ENCODE measurements around the gene MAGEE1.

Gene MAGEE1, protein sequence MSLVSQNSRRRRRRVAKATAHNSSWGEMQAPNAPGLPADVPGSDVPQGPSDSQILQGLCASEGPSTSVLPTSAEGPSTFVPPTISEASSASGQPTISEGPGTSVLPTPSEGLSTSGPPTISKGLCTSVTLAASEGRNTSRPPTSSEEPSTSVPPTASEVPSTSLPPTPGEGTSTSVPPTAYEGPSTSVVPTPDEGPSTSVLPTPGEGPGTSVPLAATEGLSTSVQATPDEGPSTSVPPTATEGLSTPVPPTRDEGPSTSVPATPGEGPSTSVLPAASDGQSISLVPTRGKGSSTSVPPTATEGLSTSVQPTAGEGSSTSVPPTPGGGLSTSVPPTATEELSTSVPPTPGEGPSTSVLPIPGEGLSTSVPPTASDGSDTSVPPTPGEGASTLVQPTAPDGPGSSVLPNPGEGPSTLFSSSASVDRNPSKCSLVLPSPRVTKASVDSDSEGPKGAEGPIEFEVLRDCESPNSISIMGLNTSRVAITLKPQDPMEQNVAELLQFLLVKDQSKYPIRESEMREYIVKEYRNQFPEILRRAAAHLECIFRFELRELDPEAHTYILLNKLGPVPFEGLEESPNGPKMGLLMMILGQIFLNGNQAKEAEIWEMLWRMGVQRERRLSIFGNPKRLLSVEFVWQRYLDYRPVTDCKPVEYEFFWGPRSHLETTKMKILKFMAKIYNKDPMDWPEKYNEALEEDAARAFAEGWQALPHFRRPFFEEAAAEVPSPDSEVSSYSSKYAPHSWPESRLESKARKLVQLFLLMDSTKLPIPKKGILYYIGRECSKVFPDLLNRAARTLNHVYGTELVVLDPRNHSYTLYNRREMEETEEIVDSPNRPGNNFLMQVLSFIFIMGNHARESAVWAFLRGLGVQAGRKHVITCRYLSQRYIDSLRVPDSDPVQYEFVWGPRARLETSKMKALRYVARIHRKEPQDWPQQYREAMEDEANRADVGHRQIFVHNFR

DNA sequence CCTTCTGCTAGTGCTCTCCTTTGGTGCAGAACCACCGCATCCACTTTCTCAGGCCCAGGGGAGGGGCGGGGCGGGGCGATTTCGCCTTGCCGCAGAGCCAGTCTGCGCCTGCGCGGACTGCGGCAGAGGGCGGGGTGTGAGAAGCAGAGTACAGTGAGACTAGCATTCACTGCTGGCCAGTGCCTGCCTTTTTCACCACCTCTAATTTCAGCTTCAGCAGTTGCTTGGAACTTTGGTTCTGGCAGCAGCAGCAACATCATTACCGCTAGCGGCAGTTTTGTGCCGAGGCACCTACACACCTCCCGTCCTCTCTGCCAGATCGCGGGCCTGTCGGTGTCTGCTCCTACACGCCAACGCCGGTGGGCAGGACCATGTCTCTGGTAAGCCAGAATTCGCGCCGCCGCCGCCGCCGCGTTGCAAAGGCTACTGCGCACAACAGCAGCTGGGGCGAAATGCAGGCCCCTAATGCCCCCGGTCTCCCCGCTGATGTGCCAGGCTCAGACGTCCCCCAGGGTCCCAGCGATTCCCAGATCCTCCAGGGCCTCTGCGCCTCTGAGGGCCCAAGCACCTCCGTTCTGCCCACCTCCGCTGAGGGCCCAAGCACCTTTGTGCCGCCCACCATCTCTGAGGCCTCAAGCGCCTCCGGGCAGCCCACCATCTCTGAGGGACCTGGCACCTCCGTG is at the start of gene MAGEE1:
TSS of gene MAGEE1 (plus strand) at position 151 of the 683 bp plus-strand sequence. CDS start at position 372, 221 bp downstream.
- TF ChIP-seq, protein P1, sequence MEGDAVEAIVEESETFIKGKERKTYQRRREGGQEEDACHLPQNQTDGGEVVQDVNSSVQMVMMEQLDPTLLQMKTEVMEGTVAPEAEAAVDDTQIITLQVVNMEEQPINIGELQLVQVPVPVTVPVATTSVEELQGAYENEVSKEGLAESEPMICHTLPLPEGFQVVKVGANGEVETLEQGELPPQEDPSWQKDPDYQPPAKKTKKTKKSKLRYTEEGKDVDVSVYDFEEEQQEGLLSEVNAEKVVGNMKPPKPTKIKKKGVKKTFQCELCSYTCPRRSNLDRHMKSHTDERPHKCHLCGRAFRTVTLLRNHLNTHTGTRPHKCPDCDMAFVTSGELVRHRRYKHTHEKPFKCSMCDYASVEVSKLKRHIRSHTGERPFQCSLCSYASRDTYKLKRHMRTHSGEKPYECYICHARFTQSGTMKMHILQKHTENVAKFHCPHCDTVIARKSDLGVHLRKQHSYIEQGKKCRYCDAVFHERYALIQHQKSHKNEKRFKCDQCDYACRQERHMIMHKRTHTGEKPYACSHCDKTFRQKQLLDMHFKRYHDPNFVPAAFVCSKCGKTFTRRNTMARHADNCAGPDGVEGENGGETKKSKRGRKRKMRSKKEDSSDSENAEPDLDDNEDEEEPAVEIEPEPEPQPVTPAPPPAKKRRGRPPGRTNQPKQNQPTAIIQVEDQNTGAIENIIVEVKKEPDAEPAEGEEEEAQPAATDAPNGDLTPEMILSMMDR (conservative IDR thresholded peaks at IDR 0.05) = no peak
- TF ChIP-seq ZFX (IDR thresholded peaks at IDR 0.05) = 0 out of 2 replicates have a peak, but pooled peaks have one; percentile 32
- H3K27ac ChIP-seq = peak within 1 kb of the TSS; percentile 66

DNA sequence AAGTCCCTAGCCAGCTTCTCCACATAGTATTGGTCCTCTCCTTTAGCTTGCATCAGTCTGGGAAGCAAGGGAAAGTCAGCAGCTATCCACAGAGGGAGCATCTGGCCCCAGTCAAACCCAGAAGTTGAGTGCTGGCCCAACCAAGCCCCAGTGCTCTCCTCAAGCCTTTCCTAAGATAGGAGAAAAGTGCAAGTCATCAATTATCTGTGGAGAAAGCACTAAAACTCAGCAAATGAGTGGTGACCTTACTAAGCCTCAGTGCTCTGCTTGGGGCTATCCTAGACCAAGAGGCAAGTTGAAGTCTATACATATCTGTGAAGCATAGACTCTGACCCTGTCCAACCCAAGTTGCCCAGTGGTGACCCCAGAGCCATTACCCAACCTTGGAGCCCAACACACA is 28.5 kb upstream of the MAGEE1 start:
- TF ChIP-seq, protein P1 (conservative IDR thresholded peaks at IDR 0.05) = no peak
- TF ChIP-seq ZFX (IDR thresholded peaks at IDR 0.05) = no peak
- no peak overlapping the region for H3K27ac ChIP-seq

DNA sequence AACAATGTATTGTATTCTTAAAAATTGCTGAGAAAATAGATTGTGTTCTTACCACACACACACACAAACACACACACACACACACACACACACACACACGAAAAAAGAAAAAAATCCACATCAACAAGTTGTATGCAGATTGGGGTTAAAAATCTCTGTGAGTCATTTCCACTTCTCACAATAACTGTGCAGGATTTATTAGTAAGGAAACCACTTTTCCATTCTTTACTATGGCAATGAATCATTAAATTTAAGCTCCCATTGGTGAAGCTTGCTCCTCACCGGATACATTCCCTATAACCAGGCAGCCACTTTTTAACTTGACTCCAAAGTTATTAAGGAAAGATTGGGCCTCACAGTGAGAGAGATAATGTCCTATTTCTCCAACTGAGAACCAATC is 19.7 kb upstream of the MAGEE1 start:
- no peak overlapping the region for H3K27ac ChIP-seq
- TF ChIP-seq, protein P1 (conservative IDR thresholded peaks at IDR 0.05) = no peak
- no peak for TF ChIP-seq ZFX (IDR thresholded peaks at IDR 0.05)

DNA sequence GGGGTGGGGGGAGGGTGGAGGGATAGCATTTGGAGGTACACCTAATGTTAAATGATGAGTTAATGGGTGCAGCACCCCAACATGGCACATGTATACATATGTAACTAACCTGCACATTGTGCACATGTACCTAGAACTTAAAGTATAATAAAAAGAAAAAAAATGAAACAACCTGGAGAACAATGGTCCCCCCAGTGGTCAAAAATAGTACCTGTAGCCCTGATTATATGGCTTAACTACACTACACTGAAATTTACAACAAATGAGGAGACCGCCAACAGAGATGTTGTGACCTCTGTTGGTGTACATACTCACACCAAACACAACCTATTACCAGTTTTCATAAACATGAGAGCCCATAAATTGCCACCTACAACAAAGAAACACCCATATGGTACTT is 7.3 kb upstream of the MAGEE1 start:
- TF ChIP-seq, protein P1 (conservative IDR thresholded peaks at IDR 0.05) = peak; percentile 33
- no peak for TF ChIP-seq ZFX (IDR thresholded peaks at IDR 0.05)
- H3K27ac ChIP-seq = no peak overlapping the region

DNA sequence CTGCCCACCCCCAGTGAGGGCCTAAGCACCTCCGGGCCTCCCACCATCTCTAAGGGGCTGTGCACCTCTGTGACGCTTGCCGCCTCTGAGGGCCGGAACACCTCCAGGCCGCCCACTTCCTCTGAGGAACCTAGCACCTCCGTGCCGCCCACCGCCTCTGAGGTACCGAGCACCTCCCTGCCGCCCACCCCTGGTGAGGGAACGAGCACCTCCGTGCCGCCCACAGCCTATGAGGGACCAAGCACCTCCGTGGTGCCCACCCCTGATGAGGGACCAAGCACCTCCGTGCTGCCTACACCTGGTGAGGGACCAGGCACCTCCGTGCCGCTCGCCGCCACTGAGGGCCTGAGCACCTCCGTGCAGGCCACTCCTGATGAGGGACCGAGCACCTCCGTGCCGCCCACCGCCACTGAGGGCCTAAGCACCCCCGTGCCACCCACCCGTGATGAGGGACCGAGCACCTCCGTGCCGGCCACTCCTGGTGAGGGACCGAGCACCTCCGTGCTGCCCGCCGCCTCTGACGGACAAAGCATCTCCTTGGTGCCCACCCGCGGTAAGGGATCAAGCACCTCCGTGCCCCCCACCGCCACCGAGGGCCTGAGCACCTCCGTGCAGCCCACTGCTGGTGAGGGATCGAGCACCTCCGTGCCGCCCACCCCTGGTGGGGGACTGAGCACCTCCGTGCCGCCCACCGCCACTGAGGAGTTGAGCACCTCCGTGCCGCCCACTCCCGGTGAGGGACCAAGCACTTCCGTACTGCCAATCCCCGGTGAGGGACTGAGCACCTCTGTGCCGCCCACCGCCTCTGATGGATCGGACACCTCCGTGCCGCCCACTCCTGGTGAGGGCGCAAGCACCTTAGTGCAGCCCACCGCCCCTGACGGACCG is 977 bp downstream of the MAGEE1 start:
- H3K27ac ChIP-seq = peak overlapping the region; percentile 66
- TF ChIP-seq ZFX (IDR thresholded peaks at IDR 0.05) = no peak
- TF ChIP-seq, protein P1 (conservative IDR thresholded peaks at IDR 0.05) = no peak

DNA sequence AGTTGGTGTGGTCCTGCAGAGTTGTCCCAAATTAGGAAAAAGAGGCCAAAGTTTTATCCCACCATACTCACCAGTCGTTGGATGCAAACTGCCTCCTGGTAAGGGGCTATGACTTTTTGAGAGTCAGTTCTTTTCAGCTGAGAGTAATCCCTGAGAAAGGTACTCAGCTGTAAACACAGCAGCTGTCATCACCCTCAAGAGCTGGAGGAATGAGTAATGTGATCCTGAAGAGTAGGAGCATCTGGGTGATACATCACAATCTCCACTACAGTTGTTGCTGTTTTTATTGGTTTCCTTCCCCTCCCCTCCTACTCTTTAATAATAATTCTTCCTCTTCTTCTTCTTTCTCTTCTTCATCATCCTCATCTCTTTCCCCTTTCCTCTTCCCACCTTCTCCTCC is 5.7 kb downstream of the MAGEE1 start:
- H3K27ac ChIP-seq = no peak overlapping the region
- TF ChIP-seq, protein P1 (conservative IDR thresholded peaks at IDR 0.05) = no peak
- TF ChIP-seq ZFX (IDR thresholded peaks at IDR 0.05) = no peak
